Large intestine (tissue), 3 donors: ENCODE results near the gene TBCEL. TPM values are rescaled to one million over a fixed set of nuclear protein-coding genes. Genes with fewer than 3 reads are reported as not detected.

ENCODE experiments used
- DNase-seq, 2 donors: peaks; one replicate each; pipeline versions ENCODE4 v3.0.0 to v3.0.0-alpha.2; 2013
- H3K27ac ChIP-seq: one replicate; pipeline ENCODE4 v1.5.1; 2013; ENCODE audit warnings: low read length
- H3K27me3 ChIP-seq: 2 replicates; pipeline ENCODE4 v1.6.1; 2013; ENCODE audit warnings: low read length; ENCODE audit not compliant: control insufficient read depth, insufficient read depth
- H3K36me3 ChIP-seq: 2 replicates; pipeline ENCODE4 v1.6.1; 2013; ENCODE audit warnings: low read length; ENCODE audit not compliant: control insufficient read depth, insufficient read depth
- H3K4me1 ChIP-seq: one replicate; pipeline ENCODE4 v1.6.1; 2013; ENCODE audit warnings: low read length; ENCODE audit not compliant: control insufficient read depth, insufficient read depth
- H3K4me3 ChIP-seq: one replicate; pipeline ENCODE4 v1.5.1; 2013; ENCODE audit warnings: low read length
- H3K9me3 ChIP-seq: one replicate; pipeline ENCODE4 v1.6.1; 2013; ENCODE audit warnings: mild to moderate bottlenecking, low read depth, low read length, moderate library complexity; ENCODE audit not compliant: control insufficient read depth
- WGBS: methylation state at CpG from one replicate; pipeline ENCODE4 v1.1.5; 2013; ENCODE audit warnings: low lambda C conversion rate; ENCODE audit not compliant: insufficient coverage; 5-methylcytosine and 5-hydroxymethylcytosine counted together
- polyA plus RNA-seq: library from polyadenylated mRNA; unstranded; fragments of 120-200 nt; gene quantifications from one replicate; pipeline ENCODE4 v1.2.1, GENCODE V29; 2013

TBCEL gene
- polyA plus RNA-seq, 1 donor, result 15.4 TPM

- Histone ChIP-seq H3K4me1 (peaks cover 14% of the 10 kb centered on the region), H3K9me3 (no peaks in the 10 kb centered on the region), H3K27me3 (no peaks in the 10 kb centered on the region), H3K4me3 (no peak overlapping the region), H3K36me3 (peaks cover 11% of the 10 kb centered on the region), H3K27ac (no peak overlapping the region)
- WGBS, result no CpG with 5 or more reads among the region's 1 CpG
- DNase-seq, result no peak
Observed at GRCh38 chr11:121082219-121082618, 58.3 kb downstream of the TBCEL start.

GRCh38 chr11:121082670-121083069 is 58.8 kb downstream of the TBCEL start:
- WGBS, result no CpG with 5 or more reads among the region's 1 CpG
- no peaks in the 10 kb centered on the region for H3K9me3 ChIP-seq
- H3K4me1 ChIP-seq, result peaks cover 15% of the 10 kb centered on the region
- no peak overlapping the region for H3K4me3 ChIP-seq
- peaks cover 12% of the 10 kb centered on the region for H3K36me3 ChIP-seq
- H3K27me3 ChIP-seq, result no peaks in the 10 kb centered on the region
- H3K27ac ChIP-seq, result no peak overlapping the region
- DNase-seq, result no peak

GRCh38 chr11:121086866-121087265 is 63.0 kb downstream of the TBCEL start:
- peaks cover 25% of the 10 kb centered on the region for H3K4me1 ChIP-seq
- no peak overlapping the region for H3K4me3 ChIP-seq
- WGBS, result 60% methylated on average over 1 of the region's 4 CpGs
- H3K9me3 ChIP-seq, result no peaks in the 10 kb centered on the region
- no peak for DNase-seq
- peaks cover 12% of the 10 kb centered on the region for H3K36me3 ChIP-seq
- H3K27me3 ChIP-seq, result no peaks in the 10 kb centered on the region
- peak overlapping the region; percentile 73 for H3K27ac ChIP-seq

GRCh38 chr11:121089566-121089965 is 65.7 kb downstream of the TBCEL start:
- H3K4me3 ChIP-seq, result no peak overlapping the region
- WGBS, result 100% methylated on average over 1 of the region's 1 CpG
- H3K9me3 ChIP-seq, result no peaks in the 10 kb centered on the region
- H3K27me3 ChIP-seq, result no peaks in the 10 kb centered on the region
- H3K4me1 ChIP-seq, result peaks cover 27% of the 10 kb centered on the region
- no peak for DNase-seq
- H3K27ac ChIP-seq, result no peak overlapping the region
- peaks cover 9% of the 10 kb centered on the region for H3K36me3 ChIP-seq

- Histone ChIP-seq H3K36me3 (peaks cover 9% of the 10 kb centered on the region), H3K9me3 (no peaks in the 10 kb centered on the region), H3K27me3 (no peaks in the 10 kb centered on the region), H3K4me3 (no peak overlapping the region), H3K27ac (no peak overlapping the region), H3K4me1 (peaks cover 27% of the 10 kb centered on the region)
- DNase-seq, result no peak
- WGBS, result no CpG with 5 or more reads among the region's 5 CpGs
Observed at GRCh38 chr11:121090145-121090721, 66.3 kb downstream of the TBCEL start.

- H3K9me3 ChIP-seq, result no peaks in the 10 kb centered on the region
- peaks cover 19% of the 10 kb centered on the region for H3K4me1 ChIP-seq
- H3K4me3 ChIP-seq, result no peak overlapping the region
- DNase-seq, result peak; percentile 63 to 84
- 63% methylated on average over 2 of the region's 3 CpGs for WGBS
- peak overlapping the region; percentile 85 for H3K27ac ChIP-seq
- no peaks in the 10 kb centered on the region for H3K27me3 ChIP-seq
- H3K36me3 ChIP-seq, result peaks cover 9% of the 10 kb centered on the region
Observed at GRCh38 chr11:121091492-121092152, 67.7 kb downstream of the TBCEL start.

- no peak for DNase-seq
- peaks cover 8% of the 10 kb centered on the region for H3K4me1 ChIP-seq
- no peaks in the 10 kb centered on the region for H3K36me3 ChIP-seq
- H3K27me3 ChIP-seq, result no peaks in the 10 kb centered on the region
- no CpG with 5 or more reads among the region's 1 CpG for WGBS
- H3K4me3 ChIP-seq, result no peak overlapping the region
- H3K9me3 ChIP-seq, result no peaks in the 10 kb centered on the region
- H3K27ac ChIP-seq, result no peak overlapping the region
Observed at GRCh38 chr11:121095561-121095960, 71.7 kb downstream of the TBCEL start.

GRCh38 chr11:121099364-121099763 is 75.5 kb downstream of the TBCEL start:
- DNase-seq, result no peak
- no CpG with 5 or more reads among the region's 4 CpGs for WGBS
- no peaks in the 10 kb centered on the region for H3K9me3 ChIP-seq

GRCh38 chr11:121099885-121100284 is 76.0 kb downstream of the TBCEL start:
- H3K4me3 ChIP-seq, result no peak overlapping the region
- H3K36me3 ChIP-seq, result no peaks in the 10 kb centered on the region
- H3K27me3 ChIP-seq, result no peaks in the 10 kb centered on the region
- no peaks in the 10 kb centered on the region for H3K4me1 ChIP-seq
- DNase-seq, result no peak
- H3K9me3 ChIP-seq, result no peaks in the 10 kb centered on the region
- 89% methylated on average over 4 of the region's 4 CpGs for WGBS
- H3K27ac ChIP-seq, result no peak overlapping the region

More at GRCh38 chr11:121099364-121099763, 75.5 kb downstream of the TBCEL start:
- Histone ChIP-seq H3K4me3 (no peak overlapping the region), H3K36me3 (no peaks in the 10 kb centered on the region), H3K27me3 (no peaks in the 10 kb centered on the region), H3K4me1 (no peaks in the 10 kb centered on the region), H3K27ac (no peak overlapping the region)

GRCh38 chr11:121100943-121101342 is 77.0 kb downstream of the TBCEL start, which contains the start of gene TECTA:
TSS of gene TECTA (plus strand) at chr11:121101243. CDS start at chr11:121102666, 1,423 bp downstream.
- no peaks in the 10 kb centered on the region for H3K9me3 ChIP-seq
- no peaks in the 10 kb centered on the region for H3K27me3 ChIP-seq
- WGBS, result no CpG with 5 or more reads among the region's 2 CpGs
- DNase-seq, result no peak
- no peaks in the 10 kb centered on the region for H3K36me3 ChIP-seq
- no peak within 1 kb of the TSS for H3K4me3 ChIP-seq
- H3K4me1 ChIP-seq, result no peaks in the 10 kb centered on the region
- H3K27ac ChIP-seq, result no peak within 1 kb of the TSS
